HepG2 (cell line): Measurements from ENCODE around the gene ABCB8. TPM values are rescaled to one million over a fixed set of nuclear protein-coding genes. Genes with fewer than 3 reads are reported as not detected.

Experiments
- DZIP1 ChIP-seq: sonication (generic); formaldehyde crosslinking; IDR thresholded peaks from 2 replicates; pipeline ENCODE4 v1.5.0; 2020; ENCODE audit warnings: mild to moderate bottlenecking, missing genetic modification reagents
- ELF1 ChIP-seq: sonication (generic); formaldehyde crosslinking; IDR thresholded peaks from 2 replicates; pipeline ENCODE4 v1.4.0; 2020; ENCODE audit warnings: missing genetic modification reagents
- HMGA1 ChIP-seq: sonication (generic); formaldehyde crosslinking; conservative IDR thresholded peaks from 2 replicates; pipeline ENCODE4 v1.4.0; 2020; ENCODE audit warnings: missing genetic modification reagents
- MBD4 ChIP-seq: IDR thresholded peaks from 2 replicates; pipeline ENCODE4 v1.6.1; 2012; ENCODE audit warnings: low read length, inconsistent platforms, borderline replicate concordance
- MTA3 ChIP-seq: sonication (generic); formaldehyde crosslinking; IDR thresholded peaks from 2 replicates; pipeline ENCODE4 v1.4.0; 2020; ENCODE audit warnings: missing genetic modification reagents
- PHF20 ChIP-seq: sonication (generic); formaldehyde crosslinking; IDR thresholded peaks from 2 replicates; pipeline ENCODE4 v1.5.0; 2020; ENCODE audit warnings: mild to moderate bottlenecking, missing genetic modification reagents
- REST ChIP-seq, 2 experiments: IDR thresholded peaks; 2 replicates each; pipeline ENCODE4 v1.6.1; 2011 to 2012; ENCODE audit warnings: low read length in 2 of 2, borderline replicate concordance in 1 of 2, low read depth in 1 of 2, mild to moderate bottlenecking in 1 of 2, moderate library complexity in 1 of 2
- SNAI1 ChIP-seq: sonication (generic); formaldehyde crosslinking; IDR thresholded peaks from 2 replicates; pipeline ENCODE4 v1.5.0; 2020; ENCODE audit warnings: mild to moderate bottlenecking, missing genetic modification reagents, borderline replicate concordance
- ZBTB38 ChIP-seq: sonication (generic); formaldehyde crosslinking; IDR thresholded peaks from 2 replicates; pipeline ENCODE4 v1.5.1; 2020; ENCODE audit warnings: mild to moderate bottlenecking, missing genetic modification reagents
- ZNF20 ChIP-seq: sonication (generic); formaldehyde crosslinking; IDR thresholded peaks from 2 replicates; pipeline ENCODE4 v1.4.0; 2020; ENCODE audit warnings: mild to moderate bottlenecking, moderate library complexity, missing genetic modification reagents
- ZNF232 ChIP-seq: sonication (generic); formaldehyde crosslinking; IDR thresholded peaks from 2 replicates; pipeline ENCODE4 v1.4.0; 2020; ENCODE audit warnings: missing genetic modification reagents, borderline replicate concordance
- ZNF335 ChIP-seq: sonication (generic); formaldehyde crosslinking; IDR thresholded peaks from 2 replicates; pipeline ENCODE4 v1.4.0; 2020; ENCODE audit warnings: missing genetic modification reagents
- ZNF446 ChIP-seq: sonication (generic); formaldehyde crosslinking; IDR thresholded peaks from 2 replicates; pipeline ENCODE4 v1.5.0; 2020; ENCODE audit warnings: mild to moderate bottlenecking, missing genetic modification reagents
- ZNF687 ChIP-seq: sonication (generic); formaldehyde crosslinking; IDR thresholded peaks from 2 replicates; pipeline ENCODE4 v1.5.1; 2020; ENCODE audit warnings: mild to moderate bottlenecking, missing genetic modification reagents, moderate library complexity
- ZNF768 ChIP-seq: sonication (generic); formaldehyde crosslinking; IDR thresholded peaks from 2 replicates; pipeline ENCODE4 v1.4.0; 2020; ENCODE audit warnings: missing genetic modification reagents
- ZNF776 ChIP-seq: sonication (generic); formaldehyde crosslinking; IDR thresholded peaks from 2 replicates; pipeline ENCODE4 v1.4.0; 2020; ENCODE audit warnings: mild to moderate bottlenecking, missing genetic modification reagents
- polyA plus RNA-seq, 8 experiments: library from polyadenylated mRNA; depleted of rRNA in 3 of 8; stranded (reverse) in 7 of 8; unstranded in 1 of 8; fragments of >200 nt; fragmentation: Illumina TruSeq in 4 of 8; extraction: Trizol in 4 of 8; gene quantifications; 2 replicates each; pipeline versions ENCODE4 v1.2.1 to v1.2.3, GENCODE V29; 2011 to 2016; ENCODE audit warnings: low read depth in 4 of 8, missing spikeins in 1 of 8, mixed read lengths in 1 of 8; ENCODE audit not compliant: insufficient read depth in 1 of 8
- total RNA-seq, 5 experiments: library from RNA; depleted of rRNA; stranded (reverse); fragments of >200 nt; fragmentation: Illumina TruSeq; extraction: Trizol; gene quantifications; 2 replicates each; pipeline ENCODE4 v1.2.3, GENCODE V29; 2016; ENCODE audit warnings: low read depth in 1 of 5

ABCB8 gene
- total and polyA plus RNA-seq, 2 of the 13 experiments (the other 11 are each of a cell fraction or from before 2014, with no cell fraction given), result 6.6 to 16.7 TPM

GRCh38 chr7:151082141-151083070 is 54.2 kb downstream of the ABCB8 start (continued):
- TF ChIP-seq ZNF687 (peak; percentile 88), ZNF335 (CRISPR knock-in tag) (no peak), ZNF446 (CRISPR knock-in tag) (no peak), HMGA1 (no peak), MTA3 (CRISPR knock-in tag) (no peak), ZBTB38 (CRISPR knock-in tag) (peak; percentile 47; the same call in 1 of the 2 replicates), ELF1 (CRISPR knock-in tag) (no peak), MBD4 (no peak), ZNF20 (CRISPR knock-in tag) (no peak), SNAI1 (CRISPR knock-in tag) (no peak), ZNF776 (CRISPR knock-in tag) (no peak), REST (IDR thresholded peaks at IDR 0.05; ENCODE audit: borderline replicate concordance in 1 of 2, low read depth in 1 of 2, low read length in 2 of 2) (no peak), DZIP1 (no peak), ZNF768 (CRISPR knock-in tag) (peak; percentile 30; the same call in 1 of the 2 replicates), ZNF232 (0 out of 2 replicates have a peak, but pooled peaks have one; percentile 37), PHF20 (CRISPR knock-in tag) (no peak)
